Activated T-cell treated with anti-CD3 and anti-CD28 coated beads for 48 hours (primary cell): ENCODE measurements around the gene TRIO.
A peak's percentile ranks its signal among the peaks of the same experiment; 100 is the strongest.
"Not testable (repeated sequence)": the region's sequence is repeated elsewhere in the genome, so short reads cannot be mapped to it uniquely, and the experiment has no call there.

ENCODE experiments used
- DNase-seq: peaks from one replicate; pipeline ENCODE4 v3.0.0-alpha.2; 2020; ENCODE audit warnings: low read depth

The TRIO gene

GRCh38 chr5:14142827-14143545, at the start of gene TRIO:
Gene TRIO, plus strand, starts transcription at chr5:14143342. Its CDS starts 384 bp downstream, at chr5:14143726.
- DNase-seq: peak; percentile 75

- not testable (repeated sequence) for DNase-seq
Measured at GRCh38 chr5:14097380-14097779, 45.8 kb upstream of the TRIO start.

GRCh38 chr5:14097998-14098471, 45.1 kb upstream of the TRIO start:
- DNase-seq: no peak

- DNase-seq: no peak
Measured at GRCh38 chr5:14100281-14100680, 42.9 kb upstream of the TRIO start.

- DNase-seq: no peak
Measured at GRCh38 chr5:14101922-14102321, 41.2 kb upstream of the TRIO start.

GRCh38 chr5:14102666-14103065, 40.5 kb upstream of the TRIO start:
- no peak for DNase-seq

GRCh38 chr5:14105718-14106410, 37.3 kb upstream of the TRIO start:
- DNase-seq: no peak

- DNase-seq: no peak
Measured at GRCh38 chr5:14107536-14107935, 35.6 kb upstream of the TRIO start.

GRCh38 chr5:14108170-14108996, 34.8 kb upstream of the TRIO start:
- DNase-seq: peak; percentile 4

- DNase-seq: peak; percentile 21
Measured at GRCh38 chr5:14109041-14109747, 33.9 kb upstream of the TRIO start.

GRCh38 chr5:14109771-14110170, 33.4 kb upstream of the TRIO start:
- DNase-seq: no peak

GRCh38 chr5:14110196-14110595, 32.9 kb upstream of the TRIO start:
- DNase-seq: no peak

GRCh38 chr5:14110680-14111079, 32.5 kb upstream of the TRIO start:
- no peak for DNase-seq

GRCh38 chr5:14112998-14113652, 30.0 kb upstream of the TRIO start:
- no peak for DNase-seq

- DNase-seq: no peak
Measured at GRCh38 chr5:14114615-14115251, 28.4 kb upstream of the TRIO start.

GRCh38 chr5:14115323-14115895, 27.7 kb upstream of the TRIO start:
- no peak for DNase-seq

GRCh38 chr5:14118551-14119320, 24.4 kb upstream of the TRIO start:
- DNase-seq: no peak

GRCh38 chr5:14120176-14120575, 23.0 kb upstream of the TRIO start:
- no peak for DNase-seq

GRCh38 chr5:14121552-14121951, 21.6 kb upstream of the TRIO start:
- DNase-seq: no peak

- DNase-seq: no peak
Measured at GRCh38 chr5:14122089-14122488, 21.1 kb upstream of the TRIO start.
